Astrocyte of the spinal cord (primary cell): ENCODE results near the gene RBMS2.

Experiments used
- DNase-seq: peaks from one replicate; pipeline ENCODE4 v3.0.0; 2011; ENCODE audit warnings: low read depth, low spot score
- H3K4me3 ChIP-seq: 2 replicates; pipeline ENCODE4 v1.5.1; 2011; ENCODE audit warnings: low read depth, mild to moderate bottlenecking, low read length, moderate library complexity
- in situ Hi-C: cut with HindIII; loops from 2 replicates; pipeline ENCODE4 v1.10.0; 2017; ENCODE audit warnings: low sequenced_read_pairs
- TF ChIP-seq, protein P1 (sequence below): IDR thresholded peaks from 2 replicates; pipeline ENCODE4 v1.5.1; 2012; ENCODE audit warnings: low read depth, mild to moderate bottlenecking, low read length, inconsistent platforms

Gene RBMS2

DNA sequence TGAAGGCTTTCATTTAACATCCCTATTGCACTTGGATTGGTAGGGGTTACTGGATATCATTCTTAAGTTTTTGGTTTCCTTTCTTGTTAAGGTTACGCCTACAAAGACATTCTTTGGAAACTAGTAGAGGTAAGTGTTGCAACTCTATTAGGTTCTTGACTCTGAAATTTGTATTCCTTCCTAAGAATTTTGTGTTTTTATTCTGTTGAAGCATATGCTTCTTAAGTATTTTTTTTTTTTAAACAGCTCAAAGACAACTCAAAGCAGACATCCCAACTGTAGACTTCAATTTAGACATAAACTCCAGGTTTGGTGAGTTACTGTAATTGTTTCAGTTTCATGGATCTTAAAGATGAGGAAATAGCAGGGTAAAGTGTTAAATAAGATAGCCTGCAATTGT lies 1.1 kb upstream of the RBMS2 start:
- in situ Hi-C loops: no loop called here
- TF ChIP-seq, protein P1, sequence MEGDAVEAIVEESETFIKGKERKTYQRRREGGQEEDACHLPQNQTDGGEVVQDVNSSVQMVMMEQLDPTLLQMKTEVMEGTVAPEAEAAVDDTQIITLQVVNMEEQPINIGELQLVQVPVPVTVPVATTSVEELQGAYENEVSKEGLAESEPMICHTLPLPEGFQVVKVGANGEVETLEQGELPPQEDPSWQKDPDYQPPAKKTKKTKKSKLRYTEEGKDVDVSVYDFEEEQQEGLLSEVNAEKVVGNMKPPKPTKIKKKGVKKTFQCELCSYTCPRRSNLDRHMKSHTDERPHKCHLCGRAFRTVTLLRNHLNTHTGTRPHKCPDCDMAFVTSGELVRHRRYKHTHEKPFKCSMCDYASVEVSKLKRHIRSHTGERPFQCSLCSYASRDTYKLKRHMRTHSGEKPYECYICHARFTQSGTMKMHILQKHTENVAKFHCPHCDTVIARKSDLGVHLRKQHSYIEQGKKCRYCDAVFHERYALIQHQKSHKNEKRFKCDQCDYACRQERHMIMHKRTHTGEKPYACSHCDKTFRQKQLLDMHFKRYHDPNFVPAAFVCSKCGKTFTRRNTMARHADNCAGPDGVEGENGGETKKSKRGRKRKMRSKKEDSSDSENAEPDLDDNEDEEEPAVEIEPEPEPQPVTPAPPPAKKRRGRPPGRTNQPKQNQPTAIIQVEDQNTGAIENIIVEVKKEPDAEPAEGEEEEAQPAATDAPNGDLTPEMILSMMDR: no peak
- H3K4me3 ChIP-seq: no peak overlapping the region
- DNase-seq: peak; percentile 16

DNA sequence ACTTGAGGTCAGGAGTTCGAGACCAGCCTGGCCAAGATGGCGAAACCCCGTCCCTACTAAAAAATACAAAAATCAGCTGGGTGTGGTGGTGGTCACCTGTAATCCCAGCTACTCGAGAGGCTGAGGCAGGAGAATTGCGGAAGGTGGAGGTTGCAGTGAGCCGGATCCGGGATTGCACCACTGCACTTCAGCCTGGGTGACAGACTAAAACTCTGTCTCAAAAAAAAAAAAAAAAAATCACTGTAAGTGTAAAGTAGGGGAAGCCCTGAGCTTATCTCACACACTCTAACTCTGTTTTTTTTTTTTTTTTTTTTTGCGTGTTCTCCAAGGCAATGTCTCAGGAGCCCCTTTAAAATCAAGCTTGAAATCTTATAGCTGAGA lies 421 bp upstream of the RBMS2 start:
- TF ChIP-seq, protein P1: no peak
- in situ Hi-C loops: no loop called here
- peak overlapping the region; percentile 86 for H3K4me3 ChIP-seq
- no peak for DNase-seq

DNA sequence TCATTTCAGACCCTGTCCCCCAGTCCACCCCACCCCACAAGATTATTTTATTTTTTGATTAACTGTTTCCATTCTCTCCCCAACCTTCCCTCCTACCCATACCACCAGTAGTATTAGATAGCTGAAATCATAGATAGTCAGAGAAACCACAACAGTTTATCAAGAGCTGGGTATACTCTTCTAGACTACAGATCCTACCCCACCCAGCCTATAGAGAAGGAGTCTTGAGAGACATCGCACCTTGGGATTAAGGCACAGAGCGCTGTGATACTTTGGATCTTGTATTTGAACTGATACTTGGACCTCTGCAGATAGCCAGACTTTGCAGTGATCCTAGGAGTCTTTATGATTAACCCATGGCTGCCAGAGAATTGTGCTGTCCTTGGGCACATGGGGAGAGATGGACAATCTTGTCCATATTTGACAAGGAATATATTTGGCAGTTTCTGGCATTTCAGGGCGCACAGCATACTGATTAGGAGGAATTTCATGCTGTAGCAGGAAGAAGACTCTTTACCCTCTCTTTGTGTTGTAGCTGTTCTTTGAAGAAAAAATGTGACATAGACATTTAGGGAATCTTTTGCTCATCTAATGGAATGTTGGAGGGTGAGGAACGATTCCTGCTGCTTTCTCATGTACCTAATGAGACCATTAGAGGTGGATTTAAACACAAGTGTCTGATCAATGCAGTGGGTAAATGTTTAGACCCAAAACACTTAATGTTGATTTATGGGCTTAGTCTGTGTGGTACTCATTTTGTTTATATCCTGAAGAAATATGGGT lies 982 bp downstream of the RBMS2 start:
- peak; percentile 34 for DNase-seq
- peak overlapping the region; percentile 86 for H3K4me3 ChIP-seq
- TF ChIP-seq, protein P1: no peak
- in situ Hi-C loops: no loop called here

DNA sequence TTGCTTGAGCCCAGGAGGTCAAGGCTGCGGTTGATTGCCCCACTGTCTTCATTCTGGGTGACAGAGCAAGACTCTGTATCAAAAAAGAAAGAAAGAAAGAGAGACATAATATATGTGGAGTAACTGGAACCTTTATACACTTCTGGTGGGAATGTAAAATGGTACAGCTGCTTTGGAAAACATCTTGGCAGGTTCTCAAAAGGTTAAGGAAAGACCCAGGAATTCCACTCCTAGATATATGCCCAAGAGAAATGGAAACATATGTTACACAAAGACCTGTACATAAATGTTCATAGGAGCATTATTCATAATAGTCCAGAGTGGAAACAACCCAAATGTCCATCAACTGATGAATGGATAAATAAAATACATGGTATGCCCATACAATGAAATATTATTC lies 7.2 kb downstream of the RBMS2 start:
- no peak for DNase-seq
- in situ Hi-C loops: no loop called here
- TF ChIP-seq, protein P1: no peak
- H3K4me3 ChIP-seq: no peak overlapping the region

DNA sequence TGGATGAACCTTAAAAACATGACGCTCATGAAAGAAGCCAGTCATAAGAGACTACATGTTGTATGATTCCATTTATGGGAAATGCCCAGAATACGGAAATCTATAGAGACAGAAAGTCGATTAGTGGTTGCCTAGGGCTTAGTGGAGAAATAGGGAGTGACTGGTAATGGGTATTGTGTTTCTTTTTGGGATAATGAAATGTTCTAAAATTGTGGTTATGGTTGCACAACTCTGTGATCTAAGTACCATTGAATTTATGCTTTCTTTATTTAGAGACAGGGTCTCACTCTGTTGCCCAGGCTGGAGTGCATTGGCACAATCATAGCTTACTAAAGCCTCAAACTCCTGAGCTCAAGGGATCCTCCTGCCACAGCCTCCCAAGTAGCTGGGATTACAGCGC lies 8.0 kb downstream of the RBMS2 start:
- no peak for DNase-seq
- no peak overlapping the region for H3K4me3 ChIP-seq
- TF ChIP-seq, protein P1: no peak
- in situ Hi-C loops: no loop called here

DNA sequence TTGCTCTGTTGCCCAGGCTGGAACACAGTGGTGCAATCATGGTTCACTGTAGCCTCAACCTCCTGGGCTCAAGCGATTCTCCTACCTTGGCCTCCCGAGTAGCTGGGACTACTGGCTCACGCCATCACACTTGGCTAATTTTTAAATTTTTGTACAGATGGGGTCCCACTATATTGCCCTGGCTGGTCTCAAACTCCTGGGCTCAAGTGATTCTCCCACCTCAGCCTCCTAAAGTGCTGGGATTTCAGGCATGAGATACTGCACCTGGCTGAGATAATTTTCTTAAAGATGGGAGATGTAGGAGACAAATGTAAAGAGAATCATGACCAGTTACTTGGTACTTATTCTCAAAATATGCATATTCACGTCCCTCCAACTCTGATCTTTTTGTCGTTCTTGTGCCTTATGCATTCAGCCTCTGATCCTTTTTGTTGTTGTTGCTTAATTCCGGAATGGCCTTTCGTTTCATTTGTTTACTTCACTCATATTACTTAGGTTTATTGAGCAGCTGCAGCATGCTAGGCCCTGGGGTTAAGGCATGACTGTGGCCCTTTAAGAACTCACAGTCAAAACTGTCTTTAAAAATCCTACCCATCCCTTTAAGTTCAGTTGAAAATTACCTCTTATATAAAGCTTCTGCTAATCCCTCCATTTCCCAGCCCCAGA lies 8.9 kb downstream of the RBMS2 start:
- H3K4me3 ChIP-seq: no peak overlapping the region
- in situ Hi-C loops: no loop called here
- TF ChIP-seq, protein P1: no peak
- no peak for DNase-seq
